HL-60 (cell line): ENCODE measurements around the gene DUSP1.

Experiments
- DNase-seq, 2 experiments: peaks; one replicate each; pipeline ENCODE4 v3.0.0-alpha.2; 2010 to 2020; ENCODE audit warnings: low read depth in 1 of 2, low spot score in 1 of 2
- H3K27ac ChIP-seq: fragments of 250-450 bp; sonication (Bioruptor Pico); replicated peaks from 2 replicates; pipeline ENCODE4 v1.5.1; 2020; ENCODE audit warnings: mild to moderate bottlenecking, moderate library complexity
- H3K27me3 ChIP-seq: fragments of 250-450 bp; sonication (Bioruptor Pico); 2 replicates; pipeline ENCODE4 v1.5.1; 2021; ENCODE audit warnings: mild to moderate bottlenecking, moderate library complexity; ENCODE audit not compliant: insufficient read depth, poor library complexity, severe bottlenecking
- H3K4me3 ChIP-seq: replicated peaks from 2 replicates; pipeline ENCODE4 v1.5.1; 2011; ENCODE audit warnings: mild to moderate bottlenecking, control low read depth, low read length; ENCODE audit not compliant: insufficient read depth
- GABPA ChIP-seq: IDR thresholded peaks from 2 replicates; pipeline ENCODE4 v1.6.1; 2012; ENCODE audit warnings: low read depth
- POLR2AphosphoS5 ChIP-seq: IDR thresholded peaks from 2 replicates; pipeline ENCODE4 v1.6.1; 2012; ENCODE audit warnings: low read depth
- REST ChIP-seq: IDR thresholded peaks from 2 replicates; pipeline ENCODE4 v1.6.1; 2012; ENCODE audit warnings: low read depth; ENCODE audit not compliant: insufficient replicate concordance
- SPI1 ChIP-seq: IDR thresholded peaks from 2 replicates; pipeline ENCODE4 v1.6.1; 2012; ENCODE audit warnings: low read depth, mild to moderate bottlenecking, borderline replicate concordance
- TF ChIP-seq, protein P1 (sequence below): IDR thresholded peaks from one replicate; pipeline ENCODE4 v1.5.1; 2011; ENCODE audit warnings: low read length, control low read depth, inconsistent platforms; ENCODE audit not compliant: insufficient read depth

The DUSP1 gene

DNA sequence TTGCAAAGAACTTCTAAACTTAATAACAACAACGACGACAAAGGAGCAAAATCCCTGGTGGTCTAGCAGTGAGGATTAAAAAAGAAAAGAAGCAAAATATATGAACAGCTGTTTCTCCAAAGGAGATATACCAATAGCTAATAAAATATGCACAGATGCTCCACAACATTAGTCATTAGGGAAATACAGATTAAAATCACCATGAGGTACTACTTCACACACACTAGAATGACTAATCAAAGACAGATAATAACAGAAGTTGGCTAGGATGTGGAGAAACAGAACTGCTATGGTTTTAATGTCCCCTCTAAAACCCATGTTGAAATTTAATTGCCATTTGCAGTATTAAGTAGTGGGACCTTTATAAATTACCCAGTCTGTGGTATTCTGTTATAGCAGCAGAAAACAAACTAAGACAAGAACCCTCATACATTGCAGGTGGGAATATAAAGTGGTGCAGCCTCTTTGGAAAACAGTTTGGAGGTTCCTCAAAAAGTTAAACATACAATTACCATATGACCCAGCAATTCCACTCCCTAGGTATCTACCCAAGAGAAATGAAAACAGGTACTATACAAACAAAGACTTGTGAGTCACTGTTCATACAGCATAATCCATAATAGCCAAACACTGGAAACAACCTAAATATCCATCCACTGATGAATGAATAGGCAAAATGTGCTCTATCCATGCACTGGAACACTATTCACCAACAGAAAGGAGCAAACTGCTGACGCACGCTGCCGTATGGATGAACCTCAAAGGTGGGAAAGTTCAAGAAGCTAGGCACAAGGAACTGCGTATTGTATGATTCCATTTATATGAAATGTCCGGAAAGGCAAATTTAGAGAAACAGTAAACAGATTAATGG, 11.4 kb upstream of the DUSP1 start:
- DNase-seq: no peak
- no peaks in the 10 kb centered on the region for H3K27me3 ChIP-seq
- no peak overlapping the region for H3K4me3 ChIP-seq
- H3K27ac ChIP-seq: no peak overlapping the region
- TF ChIP-seq, protein P1, sequence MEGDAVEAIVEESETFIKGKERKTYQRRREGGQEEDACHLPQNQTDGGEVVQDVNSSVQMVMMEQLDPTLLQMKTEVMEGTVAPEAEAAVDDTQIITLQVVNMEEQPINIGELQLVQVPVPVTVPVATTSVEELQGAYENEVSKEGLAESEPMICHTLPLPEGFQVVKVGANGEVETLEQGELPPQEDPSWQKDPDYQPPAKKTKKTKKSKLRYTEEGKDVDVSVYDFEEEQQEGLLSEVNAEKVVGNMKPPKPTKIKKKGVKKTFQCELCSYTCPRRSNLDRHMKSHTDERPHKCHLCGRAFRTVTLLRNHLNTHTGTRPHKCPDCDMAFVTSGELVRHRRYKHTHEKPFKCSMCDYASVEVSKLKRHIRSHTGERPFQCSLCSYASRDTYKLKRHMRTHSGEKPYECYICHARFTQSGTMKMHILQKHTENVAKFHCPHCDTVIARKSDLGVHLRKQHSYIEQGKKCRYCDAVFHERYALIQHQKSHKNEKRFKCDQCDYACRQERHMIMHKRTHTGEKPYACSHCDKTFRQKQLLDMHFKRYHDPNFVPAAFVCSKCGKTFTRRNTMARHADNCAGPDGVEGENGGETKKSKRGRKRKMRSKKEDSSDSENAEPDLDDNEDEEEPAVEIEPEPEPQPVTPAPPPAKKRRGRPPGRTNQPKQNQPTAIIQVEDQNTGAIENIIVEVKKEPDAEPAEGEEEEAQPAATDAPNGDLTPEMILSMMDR: no peak
- TF ChIP-seq POLR2AphosphoS5 (no peak), GABPA (no peak), SPI1 (no peak), REST (no peak)

GRCh38 chr5:172779691-172780341, 8.8 kb upstream of the DUSP1 start:
- TF ChIP-seq, protein P1: no peak
- TF ChIP-seq POLR2AphosphoS5: no peak
- TF ChIP-seq GABPA: no peak
- TF ChIP-seq REST: no peak
- TF ChIP-seq SPI1: no peak
- no peaks in the 10 kb centered on the region for H3K27me3 ChIP-seq
- H3K27ac ChIP-seq: no peak overlapping the region
- DNase-seq: no peak
- H3K4me3 ChIP-seq: no peak overlapping the region

GRCh38 chr5:172777881-172778814, 7.2 kb upstream of the DUSP1 start:
- H3K4me3 ChIP-seq: no peak overlapping the region
- 0 out of 2 replicates have a peak overlapping the region, but pooled peaks have one; percentile 22 for H3K27ac ChIP-seq

More at GRCh38 chr5:172777881-172778814, 7.2 kb upstream of the DUSP1 start:
- no peak for TF ChIP-seq GABPA
- TF ChIP-seq SPI1: no peak
- TF ChIP-seq POLR2AphosphoS5: no peak
- TF ChIP-seq, protein P1: no peak
- TF ChIP-seq REST: no peak
- no peak for DNase-seq
- no peaks in the 10 kb centered on the region for H3K27me3 ChIP-seq
